ENCODE results near the gene PRKCG.

The PRKCG gene

GRCh38 chr19:53898636-53899341, 16.8 kb downstream of the PRKCG start:
- DNase-seq: peak; percentile 87 to 98

- no peak for DNase-seq
Measured at GRCh38 chr19:53900191-53900860, 18.3 kb downstream of the PRKCG start.

GRCh38 chr19:53903055-53903680, 21.2 kb downstream of the PRKCG start:
- peak in 1 of 2 experiments; percentile 30 for DNase-seq

- no peak for DNase-seq
Measured at GRCh38 chr19:53904909-53905308, 22.9 kb downstream of the PRKCG start.

- no peak for DNase-seq
Measured at GRCh38 chr19:53905787-53906186, 23.8 kb downstream of the PRKCG start.

- peak in 1 of 2 experiments; percentile 70 for DNase-seq
Measured at GRCh38 chr19:53906211-53907192, 24.5 kb downstream of the PRKCG start.

GRCh38 chr19:53907193-53907581, 25.2 kb downstream of the PRKCG start:
- peak in 1 of 2 experiments; percentile 66 for DNase-seq

- DNase-seq: no peak
Measured at GRCh38 chr19:53907690-53908089, 25.7 kb downstream of the PRKCG start.

GRCh38 chr19:53908106-53908934, 26.3 kb downstream of the PRKCG start:
- DNase-seq: peak; percentile 85 to 97

GRCh38 chr19:53908935-53909415, 27.0 kb downstream of the PRKCG start, which contains the start of gene CACNG7:
Gene CACNG7, plus strand, starts transcription at chr19:53909278. Its CDS starts 3,554 bp downstream, at chr19:53912832.
- peak in 1 of 2 experiments; percentile 52 for DNase-seq

- no peak for DNase-seq
Measured at GRCh38 chr19:53909471-53910169, 27.6 kb downstream of the PRKCG start.

- peak in 1 of 2 experiments; percentile 41 for DNase-seq
Measured at GRCh38 chr19:53910170-53910518, 28.1 kb downstream of the PRKCG start.

- DNase-seq: peak in 1 of 2 experiments; percentile 42
Measured at GRCh38 chr19:53912653-53913052, 30.7 kb downstream of the PRKCG start.

- DNase-seq: peak in 1 of 2 experiments; percentile 42
Measured at GRCh38 chr19:53915000-53915399, 33.0 kb downstream of the PRKCG start.

GRCh38 chr19:53916004-53916403, 34.0 kb downstream of the PRKCG start:
- DNase-seq: peak; percentile 68

- no peak for DNase-seq
Measured at GRCh38 chr19:53917356-53917755, 35.4 kb downstream of the PRKCG start.

- DNase-seq: no peak
Measured at GRCh38 chr19:53927739-53928138, 45.7 kb downstream of the PRKCG start.

GRCh38 chr19:53936029-53936428, 54.0 kb downstream of the PRKCG start:
- no peak for DNase-seq

GRCh38 chr19:53942001-53942786, 60.2 kb downstream of the PRKCG start:
- peak; percentile 37 to 80 for DNase-seq

- no peak for DNase-seq
Measured at GRCh38 chr19:53944416-53944815, 62.4 kb downstream of the PRKCG start.
